ENCODE measurements around the gene DAZAP2.

DNA sequence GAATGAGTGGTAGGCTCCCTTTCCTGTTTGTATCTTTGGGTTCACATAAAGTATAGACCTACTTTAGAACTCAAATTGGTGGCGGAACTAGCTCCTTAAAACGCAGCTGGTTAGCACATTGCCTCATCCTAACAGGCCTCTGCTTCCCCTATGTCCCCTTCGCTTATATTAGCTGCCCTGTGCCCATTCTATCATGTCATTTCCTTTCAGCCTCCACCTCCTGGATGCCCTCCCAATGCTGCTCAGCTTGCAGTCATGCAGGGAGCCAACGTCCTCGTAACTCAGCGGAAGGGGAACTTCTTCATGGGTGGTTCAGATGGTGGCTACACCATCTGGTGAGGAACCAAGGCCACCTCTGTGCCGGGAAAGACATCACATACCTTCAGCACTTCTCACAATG is 3.5 kb downstream of the DAZAP2 start:
- TF ChIP-seq, protein P1, sequence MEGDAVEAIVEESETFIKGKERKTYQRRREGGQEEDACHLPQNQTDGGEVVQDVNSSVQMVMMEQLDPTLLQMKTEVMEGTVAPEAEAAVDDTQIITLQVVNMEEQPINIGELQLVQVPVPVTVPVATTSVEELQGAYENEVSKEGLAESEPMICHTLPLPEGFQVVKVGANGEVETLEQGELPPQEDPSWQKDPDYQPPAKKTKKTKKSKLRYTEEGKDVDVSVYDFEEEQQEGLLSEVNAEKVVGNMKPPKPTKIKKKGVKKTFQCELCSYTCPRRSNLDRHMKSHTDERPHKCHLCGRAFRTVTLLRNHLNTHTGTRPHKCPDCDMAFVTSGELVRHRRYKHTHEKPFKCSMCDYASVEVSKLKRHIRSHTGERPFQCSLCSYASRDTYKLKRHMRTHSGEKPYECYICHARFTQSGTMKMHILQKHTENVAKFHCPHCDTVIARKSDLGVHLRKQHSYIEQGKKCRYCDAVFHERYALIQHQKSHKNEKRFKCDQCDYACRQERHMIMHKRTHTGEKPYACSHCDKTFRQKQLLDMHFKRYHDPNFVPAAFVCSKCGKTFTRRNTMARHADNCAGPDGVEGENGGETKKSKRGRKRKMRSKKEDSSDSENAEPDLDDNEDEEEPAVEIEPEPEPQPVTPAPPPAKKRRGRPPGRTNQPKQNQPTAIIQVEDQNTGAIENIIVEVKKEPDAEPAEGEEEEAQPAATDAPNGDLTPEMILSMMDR (IDR thresholded peaks at IDR 0.05; ENCODE audit: borderline replicate concordance, extremely low read depth, low read length, poor library complexity, severe bottlenecking) = no peak
- no peak for TF ChIP-seq EZH2 (IDR thresholded peaks at IDR 0.05; ENCODE audit: borderline replicate concordance, low read depth, low read length, severe bottlenecking)

Measured in DND-41 (cell line).